ENCODE measurements around the gene SDSL.

DNA sequence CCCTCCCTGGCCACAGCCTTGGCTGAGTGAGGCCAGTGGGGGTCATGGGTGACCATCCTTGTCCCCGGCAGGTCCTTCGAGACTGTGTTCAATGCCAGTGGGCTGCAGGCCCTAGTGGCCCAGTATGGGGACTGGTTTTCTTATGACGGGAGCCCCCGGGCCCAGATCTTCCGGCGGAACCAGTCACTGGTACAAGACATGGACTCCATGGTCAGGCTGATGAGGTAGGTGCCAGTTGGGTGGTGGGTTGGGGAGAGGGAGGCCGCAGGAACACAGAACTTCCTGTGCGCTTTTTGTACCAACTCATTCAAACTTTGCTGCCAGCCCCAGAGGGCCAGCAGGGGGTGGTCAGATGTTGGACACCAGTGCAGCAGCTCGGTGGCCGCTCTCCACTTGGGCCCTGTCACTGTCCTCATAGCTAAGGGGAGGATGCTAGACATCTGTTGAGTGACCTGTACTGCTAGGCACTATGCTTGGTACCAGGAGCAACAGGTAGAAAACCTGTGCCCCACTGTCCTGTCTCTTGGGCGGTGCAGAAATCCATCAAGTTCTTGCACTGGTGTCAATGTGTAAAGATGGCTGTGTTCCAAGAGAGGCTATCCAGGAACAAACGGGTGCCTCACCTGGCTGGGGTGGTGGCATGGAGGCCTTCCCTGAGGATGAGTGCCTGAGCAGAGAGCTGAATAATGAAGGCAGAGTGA lies 35.2 kb upstream of the SDSL start:
- TF ChIP-seq, protein P1, sequence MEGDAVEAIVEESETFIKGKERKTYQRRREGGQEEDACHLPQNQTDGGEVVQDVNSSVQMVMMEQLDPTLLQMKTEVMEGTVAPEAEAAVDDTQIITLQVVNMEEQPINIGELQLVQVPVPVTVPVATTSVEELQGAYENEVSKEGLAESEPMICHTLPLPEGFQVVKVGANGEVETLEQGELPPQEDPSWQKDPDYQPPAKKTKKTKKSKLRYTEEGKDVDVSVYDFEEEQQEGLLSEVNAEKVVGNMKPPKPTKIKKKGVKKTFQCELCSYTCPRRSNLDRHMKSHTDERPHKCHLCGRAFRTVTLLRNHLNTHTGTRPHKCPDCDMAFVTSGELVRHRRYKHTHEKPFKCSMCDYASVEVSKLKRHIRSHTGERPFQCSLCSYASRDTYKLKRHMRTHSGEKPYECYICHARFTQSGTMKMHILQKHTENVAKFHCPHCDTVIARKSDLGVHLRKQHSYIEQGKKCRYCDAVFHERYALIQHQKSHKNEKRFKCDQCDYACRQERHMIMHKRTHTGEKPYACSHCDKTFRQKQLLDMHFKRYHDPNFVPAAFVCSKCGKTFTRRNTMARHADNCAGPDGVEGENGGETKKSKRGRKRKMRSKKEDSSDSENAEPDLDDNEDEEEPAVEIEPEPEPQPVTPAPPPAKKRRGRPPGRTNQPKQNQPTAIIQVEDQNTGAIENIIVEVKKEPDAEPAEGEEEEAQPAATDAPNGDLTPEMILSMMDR (IDR thresholded peaks at IDR 0.05) = no peak
- TF ChIP-seq POLR2AphosphoS5 (IDR thresholded peaks at IDR 0.05; ENCODE audit: insufficient read depth in 1 of 2, low read depth in 1 of 2) (no peak), POLR2A (IDR thresholded peaks at IDR 0.05) (no peak)
